ENCODE results near the gene LRRC23. TPM values are rescaled to one million over a fixed set of nuclear protein-coding genes. Genes with fewer than 3 reads are reported as not detected.
A peak's percentile ranks its signal among the peaks of the same experiment; 100 is the strongest.

Gene LRRC23
- total and polyA plus RNA-seq, 2 donors (not counting 1 experiment from before 2014, with no cell fraction given), result 5.3 to 14.4 TPM

- Histone ChIP-seq H4K20me1 (ENCODE audit: control insufficient read depth, insufficient read depth, low read length, poor library complexity, severe bottlenecking) (peaks cover 42% of the 10 kb centered on the region), H3K27me3 (replicated peaks in 1 of 4; ENCODE audit: control extremely low read depth in 1 of 4, control insufficient read depth in 3 of 4, insufficient read depth in 4 of 4, low read length in 3 of 4) (no peaks in the 10 kb centered on the region), H3K4me3 (ENCODE audit: control extremely low read depth in 1 of 5, extremely low read depth in 1 of 5, insufficient read depth in 1 of 5, low read depth in 2 of 5, low read length in 4 of 5) (peak overlapping the region; percentile 31 to 88 (median 68)), H2AFZ (ENCODE audit: insufficient read depth, low read depth, low read length, poor library complexity, severe bottlenecking) (peak overlapping the region; percentile 92), H3K79me2 (ENCODE audit: control insufficient read depth, insufficient read depth, low read length) (peaks cover 17% of the 10 kb centered on the region), H3K36me3 (replicated peaks in 1 of 2; ENCODE audit: control extremely low read depth in 1 of 2, control insufficient read depth in 1 of 2, extremely low read depth in 1 of 2, insufficient read depth in 2 of 2, low read length in 1 of 2) (peaks cover 0 to 43% of the 10 kb centered on the region in 2 experiments), H3K4me2 (replicated peaks; ENCODE audit: low read depth, low read length, poor library complexity, severe bottlenecking) (peak overlapping the region; percentile 97), H3K4me1 (ENCODE audit: control insufficient read depth in 2 of 2, insufficient read depth in 2 of 2, low read length in 2 of 2) (peaks cover 29 to 34% of the 10 kb centered on the region in 2 donors), H3K9me3 (ENCODE audit: control extremely low read depth in 1 of 3, control insufficient read depth in 2 of 3, insufficient read depth in 1 of 3, low read length in 2 of 3) (no peaks in the 10 kb centered on the region), H3K9ac (ENCODE audit: low read length) (peak overlapping the region; percentile 89), H3K27ac (ENCODE audit: low read length in 2 of 2) (peak overlapping the region; percentile 70 to 77)
- TF ChIP-seq EZH2 (IDR thresholded peaks at IDR 0.05; ENCODE audit: borderline replicate concordance, insufficient read depth, low read depth, low read length, poor library complexity, severe bottlenecking), result no peak
- no peak for TF ChIP-seq CTCF (IDR thresholded peaks at IDR 0.05)
- Mint-ChIP-seq H3K27ac (peak overlapping the region; percentile 97), H3K9me3 (ENCODE audit: insufficient read depth) (no peaks in the 10 kb centered on the region), H3K4me1 (peaks cover 44% of the 10 kb centered on the region), H3K27me3 (no peaks in the 10 kb centered on the region), H3K4me3 (peak overlapping the region; percentile 96)
- ATAC-seq (ENCODE audit: low read depth) (peak; percentile 10), DNase-seq (no peak)
- ChIA-PET CTCF (interaction anchor here (0.6 to 11.8 kb wide), 9 partner anchors 14 to 306 kb away, joined by 3 to 136 read pairs (median 5); partner anchors contain the start of genes C12orf57, C1RL, CDCA3 and RNU7-1), POLR2A (interaction anchor here (0.5 to 5.5 kb wide), 8 partner anchors 14 to 241 kb away, joined by 3 to 49 read pairs (median 5); partner anchors contain the start of genes CDCA3, PTPN6, USP5 and ZNF384)
- intact Hi-C loops (cut with micrococcal nuclease), result loop anchor here (1.0 kb wide), 3 partner anchors 15 to 114 kb away; partner anchors contain the start of genes EMG1, MLF2, PHB2 and USP5
- 7% methylated on average over 33 of the region's 33 CpGs for WGBS (ENCODE audit: insufficient coverage)
Measured at GRCh38 chr12:6866920-6867412, 37.7 kb upstream of the LRRC23 start.

Measured in B cell (primary cell).